HG03045 (cell line): Measurements from ENCODE around the gene ZFP69B.

Experiments used
- ATAC-seq: cut with Tn5 transposase; IDR thresholded peaks from one replicate; pipeline ENCODE4 v1.9.1; 2021; ENCODE audit warnings: mild to moderate bottlenecking, moderate library complexity; ENCODE audit not compliant: unreplicated experiment

ZFP69B gene

GRCh38 chr1:40449684-40450494, at the start of gene ZFP69B:
Gene ZFP69B, plus strand, starts transcription at chr1:40450476. Its CDS starts 486 bp downstream, at chr1:40450962.
- peak; percentile 81 for ATAC-seq

DNA sequence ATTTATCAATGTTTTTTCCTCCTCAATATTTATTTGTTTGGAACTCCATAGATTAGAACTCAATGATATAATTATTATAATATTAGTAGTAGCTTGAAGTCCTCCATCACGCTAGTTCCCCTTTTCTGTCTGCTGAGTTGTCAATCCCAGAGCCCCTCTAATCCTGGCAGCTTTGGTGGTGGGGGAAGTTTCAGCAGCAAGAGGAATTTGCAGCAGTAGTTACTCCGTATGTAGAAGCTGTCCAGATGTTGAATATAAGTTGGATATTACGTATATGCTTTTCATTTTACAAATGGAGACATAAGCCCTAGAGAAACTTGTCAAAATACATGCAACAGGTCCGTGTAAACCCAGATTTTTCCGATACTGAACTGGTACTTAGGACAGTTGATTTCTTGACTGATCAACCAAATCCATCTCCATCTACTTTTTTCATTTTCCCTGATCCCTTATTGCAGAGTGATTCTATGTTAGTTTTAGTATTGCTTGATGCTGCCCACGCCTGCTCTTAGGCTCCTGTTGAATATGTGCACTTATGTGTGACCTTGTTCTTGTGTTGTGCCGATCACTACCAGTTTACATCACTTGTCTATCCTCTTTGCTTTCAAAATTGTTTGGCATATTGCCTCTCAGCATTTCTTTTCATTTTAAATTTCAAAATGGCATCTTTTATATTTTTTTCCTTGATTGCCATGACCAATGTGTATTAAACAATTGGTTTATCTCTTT, 48.6 kb upstream of the ZFP69B start:
- no peak for ATAC-seq

DNA sequence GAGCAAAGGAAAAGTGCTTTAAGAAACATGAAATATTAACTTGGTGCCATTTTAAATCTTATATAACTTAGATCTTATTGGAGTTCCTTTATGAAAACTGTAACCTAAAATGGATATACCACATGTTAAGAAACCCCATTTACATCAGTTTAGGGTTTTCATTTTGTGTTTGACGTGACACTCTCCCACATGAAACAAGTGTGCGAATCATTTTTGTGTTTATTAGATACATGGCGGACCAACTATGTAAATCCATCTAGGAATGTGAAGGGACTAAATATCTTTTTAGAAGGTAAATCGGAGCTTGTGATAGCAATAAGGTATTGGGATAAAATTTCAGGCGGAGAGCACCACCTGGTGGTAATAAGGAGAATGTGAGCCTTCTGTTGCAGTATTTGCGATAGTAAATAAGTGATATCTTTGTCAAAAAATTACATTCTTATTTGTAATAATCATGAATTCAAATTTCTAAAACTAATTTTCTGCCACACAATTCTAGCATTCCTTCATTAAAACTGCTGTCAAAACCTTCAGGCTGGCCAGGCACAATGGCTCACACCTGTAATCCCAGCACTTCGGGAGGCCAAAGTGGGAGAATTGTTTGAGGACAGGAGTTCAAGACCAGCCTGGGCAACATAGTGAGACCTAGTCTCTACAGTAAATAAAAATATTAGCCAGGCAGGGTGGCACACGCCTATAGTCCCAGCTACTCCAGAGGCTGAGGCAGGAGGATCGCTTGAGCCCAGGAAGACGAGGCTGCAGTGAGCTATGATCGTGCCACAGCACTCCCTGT, 45.4 kb upstream of the ZFP69B start:
- no peak for ATAC-seq

DNA sequence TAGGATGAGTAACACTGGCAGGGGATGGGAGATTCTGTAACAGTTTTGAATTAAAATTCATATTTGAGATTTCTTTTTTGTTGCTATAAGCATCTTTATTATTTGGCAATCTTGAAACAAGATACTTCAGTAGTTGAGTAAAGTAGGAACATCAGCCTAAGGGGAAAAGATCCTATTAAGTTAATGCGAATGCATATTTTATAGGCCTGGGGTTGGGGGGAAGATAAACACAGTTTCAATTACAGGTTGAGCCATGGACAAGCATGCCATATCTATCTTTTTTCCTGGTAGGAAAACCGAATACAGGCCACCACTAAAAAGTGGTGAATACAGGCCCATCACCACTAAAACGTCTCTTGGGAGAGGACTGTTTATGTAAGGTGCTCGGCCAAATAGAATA, 44.5 kb upstream of the ZFP69B start:
- no peak for ATAC-seq

DNA sequence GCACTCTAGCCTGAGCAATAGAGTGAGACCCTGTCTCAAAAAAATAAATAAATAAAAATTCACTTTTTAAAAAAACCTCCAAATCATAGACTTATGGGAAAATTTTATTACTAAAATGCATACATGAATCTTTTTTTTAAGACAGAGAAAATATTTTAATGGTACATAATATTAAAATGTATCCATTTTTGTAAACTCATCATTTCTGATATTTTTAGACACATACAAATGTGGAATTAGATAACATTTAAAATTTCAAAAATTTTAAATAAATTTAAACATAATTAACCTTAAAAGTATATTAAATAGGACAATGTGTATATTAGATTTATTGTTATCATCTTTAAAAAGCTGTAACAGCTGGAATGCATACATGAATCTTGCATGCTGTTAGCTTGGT, 42.8 kb upstream of the ZFP69B start:
- ATAC-seq = no peak

GRCh38 chr1:40409467-40409866, 40.8 kb upstream of the ZFP69B start:
- no peak for ATAC-seq

- ATAC-seq = no peak
These were observed 39.0 kb upstream of the ZFP69B start for GRCh38 chr1:40411294-40411693.

- no peak for ATAC-seq
These were observed 38.4 kb upstream of the ZFP69B start for GRCh38 chr1:40411843-40412242.

DNA sequence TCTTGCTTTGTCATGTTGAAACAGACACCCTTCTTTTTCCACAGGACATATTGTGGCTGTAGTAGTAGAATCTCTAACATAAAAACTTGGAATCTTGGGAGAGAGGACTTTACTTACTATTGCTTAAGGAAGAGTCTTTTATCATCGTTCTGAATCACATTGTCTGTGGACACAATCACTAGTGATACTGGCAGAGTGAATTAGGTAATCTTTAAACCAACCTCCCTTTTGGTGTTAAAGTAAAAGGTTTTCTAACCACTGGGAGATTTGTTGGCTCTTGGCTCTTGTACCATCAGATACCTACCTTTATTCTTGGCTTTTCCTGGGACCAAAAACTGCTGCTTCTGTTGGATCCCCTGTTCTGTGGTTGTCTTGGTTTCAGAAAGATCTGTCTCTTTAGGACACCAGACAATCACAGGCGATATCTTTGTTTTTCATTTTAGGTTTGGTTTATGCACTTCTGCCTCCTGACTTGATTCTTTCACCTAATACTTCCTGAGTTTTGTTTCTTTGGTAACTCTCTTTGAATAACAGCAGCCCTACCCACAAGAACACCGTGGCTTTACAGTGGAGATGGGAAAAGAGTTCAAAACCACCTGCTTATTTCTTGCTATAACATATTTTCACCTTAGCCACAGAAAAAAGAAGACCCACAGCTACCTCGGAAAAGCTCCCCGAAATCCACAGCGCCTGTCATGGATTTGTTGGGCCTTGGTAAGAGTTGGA, 36.6 kb upstream of the ZFP69B start:
- ATAC-seq = no peak

DNA sequence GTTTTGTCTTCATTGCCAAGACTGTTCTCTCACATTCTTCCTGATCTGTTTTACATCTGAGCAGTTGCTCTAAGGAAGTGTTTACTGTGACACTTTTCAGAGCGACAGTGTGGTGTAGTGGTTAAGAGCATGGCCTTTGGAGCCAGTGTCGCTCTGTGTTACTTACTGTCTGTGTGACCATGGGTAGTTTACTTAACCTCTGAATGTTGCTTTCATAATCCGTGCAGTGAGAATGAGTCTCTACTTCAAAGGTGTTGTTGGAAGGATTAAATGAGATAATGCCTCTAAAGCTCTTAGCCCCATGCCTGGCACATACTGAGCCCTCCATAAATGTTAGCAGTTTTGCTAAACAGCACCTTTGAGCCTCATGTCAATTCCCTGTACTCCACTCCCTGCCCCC, 35.9 kb upstream of the ZFP69B start:
- no peak for ATAC-seq

DNA sequence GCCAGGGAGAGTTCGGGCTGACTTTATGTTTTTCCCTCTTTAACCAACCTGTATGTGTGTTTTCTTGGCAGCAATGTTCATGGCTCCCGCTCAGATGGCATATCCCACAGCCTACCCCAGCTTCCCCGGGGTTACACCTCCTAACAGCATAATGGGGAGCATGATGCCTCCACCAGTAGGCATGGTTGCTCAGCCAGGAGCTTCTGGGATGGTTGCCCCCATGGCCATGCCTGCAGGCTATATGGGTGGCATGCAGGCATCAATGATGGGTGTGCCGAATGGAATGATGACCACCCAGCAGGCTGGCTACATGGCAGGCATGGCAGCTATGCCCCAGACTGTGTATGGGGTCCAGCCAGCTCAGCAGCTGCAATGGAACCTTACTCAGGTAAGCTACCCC, 33.6 kb upstream of the ZFP69B start:
- ATAC-seq = no peak

DNA sequence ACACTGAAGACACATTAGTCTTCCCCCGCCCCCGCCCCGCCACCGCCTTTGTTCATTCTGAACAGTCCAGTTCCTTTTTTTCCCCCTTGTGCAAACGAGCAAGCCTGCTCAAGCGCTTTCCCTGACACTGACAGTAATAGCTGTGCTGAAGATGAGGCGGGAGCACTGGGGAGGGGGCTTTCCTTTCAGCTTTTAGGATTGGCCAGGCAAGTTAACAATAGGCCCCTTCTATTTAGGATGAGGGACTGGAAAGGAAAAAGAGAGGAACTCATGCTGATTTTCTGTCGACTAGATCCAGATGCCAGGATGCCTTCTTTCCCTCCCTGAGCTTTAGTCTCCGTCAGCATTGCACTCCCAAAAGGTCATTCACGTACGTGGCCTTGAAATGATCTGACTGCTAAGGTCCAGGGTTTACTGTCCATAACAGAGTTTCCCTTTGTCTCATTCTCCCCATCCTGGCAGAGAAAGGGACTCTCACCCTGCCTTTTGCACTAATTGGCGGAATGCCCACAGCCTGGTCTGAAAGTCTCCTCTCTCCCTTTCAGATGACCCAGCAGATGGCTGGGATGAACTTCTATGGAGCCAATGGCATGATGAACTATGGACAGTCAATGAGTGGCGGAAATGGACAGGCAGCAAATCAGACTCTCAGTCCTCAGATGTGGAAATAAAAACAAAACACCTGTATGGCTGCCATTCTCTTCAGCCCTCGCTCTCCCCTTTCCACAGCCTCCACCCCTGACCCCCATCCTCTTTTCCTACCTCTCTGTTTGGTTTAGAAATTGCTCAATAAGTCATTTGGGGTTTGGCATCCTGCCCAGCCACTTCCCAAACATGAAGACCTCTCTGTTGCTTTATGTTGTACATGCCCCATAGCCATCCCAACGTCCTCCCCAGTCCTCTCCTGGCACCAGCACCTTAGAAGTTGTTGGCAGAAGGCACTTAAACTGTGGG, 28.6 kb upstream of the ZFP69B start:
- ATAC-seq = no peak

DNA sequence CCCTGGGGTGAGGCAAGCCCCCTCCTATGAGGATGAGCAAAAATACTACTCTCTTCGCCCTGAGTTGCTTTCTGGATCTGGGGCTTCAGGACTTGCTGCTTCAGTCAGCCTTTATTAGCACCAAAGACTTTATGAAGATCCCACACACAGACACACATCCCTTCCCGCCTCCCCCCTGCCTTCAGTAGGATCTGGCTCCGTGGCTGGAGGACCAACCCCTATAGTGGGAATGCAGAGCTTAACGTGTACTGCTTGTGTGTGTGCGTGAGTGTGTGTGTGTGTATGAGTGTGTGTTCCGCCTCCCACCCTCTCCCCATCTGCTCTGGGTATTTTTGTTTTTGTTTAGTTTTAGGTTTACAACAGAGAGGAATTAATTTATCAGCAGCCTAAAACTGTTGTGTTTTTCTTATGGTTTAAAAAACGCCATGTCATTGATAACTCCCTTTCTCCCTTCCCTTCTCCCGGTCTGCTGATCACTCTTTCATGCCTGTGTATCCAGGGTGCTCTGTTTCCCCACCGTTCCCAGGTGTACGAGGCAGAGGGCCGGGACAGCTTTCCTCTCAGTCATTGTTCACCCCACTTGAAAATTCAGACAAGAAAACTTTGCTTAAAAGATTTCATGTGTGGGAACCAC, 27.5 kb upstream of the ZFP69B start:
- ATAC-seq = no peak

DNA sequence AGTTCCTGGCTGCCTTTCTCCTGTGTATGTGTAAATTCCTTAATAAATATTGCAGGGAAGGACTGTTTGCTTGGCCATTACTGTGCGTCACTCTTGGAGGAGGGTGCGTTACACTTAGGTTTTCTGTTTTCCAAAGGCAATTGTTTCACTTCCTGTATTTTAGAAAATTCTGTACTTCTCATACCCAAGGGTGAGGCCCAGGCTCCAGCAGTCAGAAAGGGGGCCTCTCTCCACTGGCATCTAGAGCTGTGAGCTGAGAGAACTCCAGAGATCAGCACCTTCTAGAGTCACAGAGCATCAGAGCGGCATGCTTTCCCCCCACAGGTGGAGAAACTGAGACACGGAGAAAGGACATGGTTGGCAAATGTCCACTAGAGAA, 27.0 kb upstream of the ZFP69B start:
- no peak for ATAC-seq

DNA sequence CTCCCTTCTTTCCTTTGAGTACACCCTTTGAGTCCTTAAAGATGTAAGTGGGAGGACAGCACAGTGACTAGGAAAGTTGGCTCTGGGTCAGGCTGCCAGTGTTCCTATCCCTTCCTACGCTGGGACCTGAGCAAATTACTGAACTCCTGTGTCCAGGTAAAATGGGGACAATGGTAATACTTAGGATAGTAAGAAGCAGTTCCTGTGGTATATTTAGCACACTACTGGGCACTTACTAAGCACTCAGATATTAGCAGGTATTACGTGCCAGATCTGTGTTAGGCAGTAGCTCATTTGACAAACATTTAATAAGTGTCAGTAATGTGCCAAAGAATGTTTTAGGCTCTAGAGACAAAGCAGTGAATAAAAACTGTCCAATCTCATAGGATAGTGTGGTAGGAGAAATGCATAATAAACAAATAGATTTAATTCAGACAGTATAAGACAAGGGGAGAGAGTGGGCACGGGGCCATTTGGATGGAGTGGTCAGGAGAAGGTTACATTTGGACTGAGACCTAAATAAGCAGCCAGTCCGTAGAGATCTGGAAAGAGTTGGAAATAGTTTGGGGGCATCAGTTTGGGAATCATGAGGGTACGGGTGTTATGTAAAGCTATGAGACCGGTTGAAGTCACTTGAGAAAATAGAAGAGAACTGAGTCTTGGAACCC, 26.2 kb upstream of the ZFP69B start:
- no peak for ATAC-seq

- ATAC-seq = no peak
These were observed 25.1 kb upstream of the ZFP69B start for GRCh38 chr1:40425198-40425597.

DNA sequence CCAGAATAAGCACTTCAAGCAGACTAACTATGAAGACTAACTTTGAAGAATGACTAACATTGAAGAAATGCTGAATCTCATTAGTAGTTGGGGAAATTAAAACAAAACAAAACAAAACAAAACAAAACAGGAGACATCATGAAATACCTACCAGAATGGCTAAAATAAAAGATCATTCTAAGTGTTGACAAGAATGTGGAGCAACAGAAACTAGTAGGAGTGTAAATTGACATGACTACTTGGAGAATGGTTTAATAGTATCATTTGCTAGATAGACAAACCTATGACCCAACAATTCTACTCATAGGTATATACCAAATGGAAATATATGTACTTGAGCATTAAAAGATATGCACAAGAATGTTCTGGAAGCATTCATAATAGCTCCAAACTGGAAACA, 18.9 kb upstream of the ZFP69B start:
- no peak for ATAC-seq

- no peak for ATAC-seq
These were observed 17.5 kb upstream of the ZFP69B start for GRCh38 chr1:40432644-40433390.
